PC-9 (cell line): ENCODE measurements around the gene TUBD1. TPM values are rescaled to one million over a fixed set of nuclear protein-coding genes. Genes with fewer than 3 reads are reported as not detected.
A peak's percentile ranks its signal among the peaks of the same experiment; 100 is the strongest.
"Not testable (repeated sequence)": the region's sequence is repeated elsewhere in the genome, so short reads cannot be mapped to it uniquely, and the experiment has no call there.

Experiments used
- BruUV-seq: library from RNA; stranded (reverse); fragments of 400-500 nt; replicated peaks from 2 replicates; lab custom pipeline; 2021; lab: Mats Ljungman, UMichigan
- CTCF ChIA-PET: fragments of 300-600 bp; sonication (Branson Sonifier 250); formaldehyde crosslinking; loops from one replicate; lab custom pipeline; 2022; ENCODE audit warnings: antibody characterized with exemption; lab: Charles Lee
- POLR2A ChIA-PET: fragments of 300-600 bp; sonication (Branson Sonifier 250); formaldehyde crosslinking; loops from one replicate; lab custom pipeline; 2022; ENCODE audit warnings: antibody characterized with exemption; ENCODE audit not compliant: unreplicated experiment; lab: Charles Lee
- DNase-seq, 2 experiments: peaks; one replicate each; pipeline versions ENCODE4 v3.0.0 to v3.0.0-alpha.2; 2015 to 2022; ENCODE audit warnings: mixed read lengths in 1 of 2
- H2AFZ ChIP-seq: fragments of 200-600 bp; sonication (generic); 2 replicates; pipeline ENCODE4 v1.8.1; 2017; ENCODE audit warnings: antibody characterized with exemption
- H3F3A ChIP-seq: fragments of 200-600 bp; sonication (generic); 2 replicates; pipeline ENCODE4 v1.8.1; 2017; ENCODE audit warnings: antibody characterized with exemption, mild to moderate bottlenecking, low read depth; ENCODE audit not compliant: insufficient read depth
- H3K27ac ChIP-seq: fragments of 200-600 bp; sonication (generic); 2 replicates; pipeline ENCODE4 v1.6.1; 2016; ENCODE audit warnings: mixed run types
- H3K27me3 ChIP-seq: fragments of 200-600 bp; sonication (generic); 2 replicates; pipeline ENCODE4 v1.6.1; 2016; ENCODE audit warnings: low read depth, mixed run types; ENCODE audit not compliant: insufficient read depth
- H3K36me3 ChIP-seq: fragments of 200-600 bp; sonication (generic); 2 replicates; pipeline ENCODE4 v1.6.1; 2016; ENCODE audit warnings: low read depth, mixed run types
- H3K4me1 ChIP-seq: fragments of 200-600 bp; sonication (generic); replicated peaks from 2 replicates; pipeline ENCODE4 v1.6.1; 2016; ENCODE audit warnings: mixed run types; ENCODE audit not compliant: insufficient read depth
- H3K4me2 ChIP-seq: fragments of 200-600 bp; sonication (generic); 2 replicates; pipeline ENCODE4 v1.6.1; 2017; ENCODE audit warnings: mixed run types
- H3K4me3 ChIP-seq: fragments of 200-600 bp; sonication (generic); 2 replicates; pipeline ENCODE4 v1.6.1; 2016; ENCODE audit warnings: mixed run types
- H3K79me2 ChIP-seq: fragments of 200-600 bp; sonication (generic); 2 replicates; pipeline ENCODE4 v1.6.1; 2017; ENCODE audit warnings: low read depth, mixed run types
- H3K9me2 ChIP-seq: fragments of 200-600 bp; sonication (generic); 2 replicates; pipeline ENCODE4 v1.8.1; 2017; ENCODE audit warnings: mild to moderate bottlenecking; ENCODE audit not compliant: insufficient read depth
- H3K9me3 ChIP-seq: fragments of 200-600 bp; sonication (generic); 2 replicates; pipeline ENCODE4 v1.8.1; 2016; ENCODE audit warnings: low read depth; ENCODE audit not compliant: insufficient read depth
- H4K20me1 ChIP-seq: fragments of 200-600 bp; sonication (generic); 2 replicates; pipeline ENCODE4 v1.8.1; 2017; ENCODE audit not compliant: insufficient read depth
- EZH2 ChIP-seq: fragments of 200-600 bp; sonication (generic); IDR thresholded peaks from 2 replicates; pipeline ENCODE4 v1.8.0; 2017; ENCODE audit warnings: antibody characterized with exemption, low read depth
- intact Hi-C: fragments of 100-400 bp; cut with micrococcal nuclease; formaldehyde crosslinking; loops from one replicate; pipeline ENCODE4 v1.10.0; 2022; ENCODE audit not compliant: unreplicated experiment
- total RNA-seq: library from RNA; stranded (reverse); gene quantifications from 2 replicates; pipeline ENCODE4 v1.2.3, GENCODE V29; 2021
- TF ChIP-seq, protein P1 (sequence below): fragments of 200-600 bp; sonication (generic); conservative IDR thresholded peaks from 2 replicates; pipeline ENCODE4 v1.6.1; 2017; ENCODE audit warnings: mixed run types, antibody characterized with exemption, mild to moderate bottlenecking, moderate library complexity

The TUBD1 gene
- total RNA-seq, 1 experiment from 2014 or later: 13.5 TPM

DNA sequence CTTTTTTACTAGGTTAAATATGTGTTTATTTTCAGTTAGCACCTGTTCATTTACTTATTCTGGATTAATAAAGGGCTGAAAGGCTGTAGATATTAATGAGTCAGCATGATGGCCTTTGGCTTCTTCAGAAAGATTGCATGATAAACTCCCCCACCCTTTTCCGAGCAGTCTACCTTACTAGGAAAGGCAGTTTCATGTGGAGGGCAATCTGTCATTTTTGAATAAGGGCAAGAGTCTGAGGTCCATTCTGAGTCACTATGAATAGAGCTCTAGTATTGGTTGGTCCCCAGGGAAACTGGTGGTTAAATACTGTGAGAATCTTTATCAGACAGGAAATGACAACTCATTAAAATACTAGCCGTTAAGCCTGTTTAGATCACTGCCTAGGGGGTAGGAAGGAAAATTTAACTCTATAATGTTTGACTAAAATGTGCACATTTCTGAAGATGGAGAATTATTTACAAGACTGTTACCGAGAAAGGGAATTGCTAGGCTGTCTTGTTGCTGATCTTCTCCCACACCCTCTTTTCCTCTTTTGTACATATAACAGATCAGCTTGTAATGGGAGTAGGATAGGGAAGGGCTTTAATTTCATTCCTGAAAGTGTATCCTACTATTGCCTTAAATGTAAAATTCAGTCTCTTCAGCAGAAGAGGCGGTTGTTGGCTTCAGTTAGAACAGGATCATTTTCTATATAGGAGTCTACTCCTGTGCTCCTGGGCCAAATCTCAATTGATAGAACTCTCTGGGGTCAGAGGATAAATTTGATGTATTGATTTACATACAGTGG lies 63.3 kb downstream of the TUBD1 start:
- Histone ChIP-seq H3K9me3 (no peaks in the 10 kb centered on the region), H3K4me3 (peak overlapping the region; percentile 51), H3K79me2 (peaks cover 64% of the 10 kb centered on the region), H3K27me3 (no peaks in the 10 kb centered on the region), H3K36me3 (peaks cover 5% of the 10 kb centered on the region; the same call in 1 of the 2 replicates), H2AFZ (no peak overlapping the region), H3F3A (peaks cover 78% of the 10 kb centered on the region), H4K20me1 (no peaks in the 10 kb centered on the region), H3K27ac (peak overlapping the region; percentile 99), H3K4me1 (peaks cover 90% of the 10 kb centered on the region), H3K9me2 (no peaks in the 10 kb centered on the region), H3K4me2 (peak overlapping the region; percentile 84)
- intact Hi-C loops: loop anchor here (1.0 kb wide), 4 partner anchors 8 to 76 kb away; no protein-coding TSS in a partner anchor
- ChIA-PET POLR2A (interaction anchor here (0.5 to 2.3 kb wide), 14 partner anchors 8 to 130 kb away, joined by 3 to 34 read pairs (median 8); partner anchors contain the start of genes PTRH2 and VMP1), CTCF (interaction anchor here (1.6 kb wide), 1 partner anchor 8 kb away, joined by 9 read pairs; no protein-coding TSS in a partner anchor)
- BruUV-seq: TSS peak; percentile 78
- DNase-seq: peak; percentile 66 to 100
- TF ChIP-seq, protein P1, sequence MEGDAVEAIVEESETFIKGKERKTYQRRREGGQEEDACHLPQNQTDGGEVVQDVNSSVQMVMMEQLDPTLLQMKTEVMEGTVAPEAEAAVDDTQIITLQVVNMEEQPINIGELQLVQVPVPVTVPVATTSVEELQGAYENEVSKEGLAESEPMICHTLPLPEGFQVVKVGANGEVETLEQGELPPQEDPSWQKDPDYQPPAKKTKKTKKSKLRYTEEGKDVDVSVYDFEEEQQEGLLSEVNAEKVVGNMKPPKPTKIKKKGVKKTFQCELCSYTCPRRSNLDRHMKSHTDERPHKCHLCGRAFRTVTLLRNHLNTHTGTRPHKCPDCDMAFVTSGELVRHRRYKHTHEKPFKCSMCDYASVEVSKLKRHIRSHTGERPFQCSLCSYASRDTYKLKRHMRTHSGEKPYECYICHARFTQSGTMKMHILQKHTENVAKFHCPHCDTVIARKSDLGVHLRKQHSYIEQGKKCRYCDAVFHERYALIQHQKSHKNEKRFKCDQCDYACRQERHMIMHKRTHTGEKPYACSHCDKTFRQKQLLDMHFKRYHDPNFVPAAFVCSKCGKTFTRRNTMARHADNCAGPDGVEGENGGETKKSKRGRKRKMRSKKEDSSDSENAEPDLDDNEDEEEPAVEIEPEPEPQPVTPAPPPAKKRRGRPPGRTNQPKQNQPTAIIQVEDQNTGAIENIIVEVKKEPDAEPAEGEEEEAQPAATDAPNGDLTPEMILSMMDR: no peak
- TF ChIP-seq EZH2: no peak

DNA sequence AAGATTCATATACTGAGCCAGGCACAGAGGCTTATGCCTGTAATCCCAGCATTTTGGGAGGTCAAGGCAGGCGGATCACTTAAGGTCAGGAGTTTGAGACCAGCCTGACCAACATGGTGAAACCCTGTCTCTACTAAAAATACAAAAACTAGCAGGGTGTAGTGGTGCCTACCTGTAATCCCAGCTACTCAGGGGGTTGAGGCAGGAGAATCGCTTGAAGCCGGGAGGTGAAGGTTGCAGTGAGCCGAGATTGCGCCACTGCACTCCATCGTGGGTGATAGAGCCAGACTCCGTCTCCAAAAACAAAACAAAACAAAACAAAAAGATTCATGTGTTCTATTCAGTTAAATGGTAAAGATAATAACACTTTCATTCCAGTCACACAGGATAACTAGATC lies 63.9 kb downstream of the TUBD1 start:
- Histone ChIP-seq H3K4me3 (peak overlapping the region; percentile 50), H3K4me2 (peak overlapping the region; percentile 84), H3K4me1 (peaks cover 84% of the 10 kb centered on the region), H3K79me2 (peaks cover 58% of the 10 kb centered on the region), H3K27ac (peak overlapping the region; percentile 99), H3F3A (peaks cover 74% of the 10 kb centered on the region)
- not testable (repeated sequence) for H3K36me3 ChIP-seq, H3K27me3 ChIP-seq, H4K20me1 ChIP-seq, H2AFZ ChIP-seq, H3K9me2 ChIP-seq, H3K9me3 ChIP-seq
- DNase-seq: peak in 1 of 2 experiments; percentile 51
- ChIA-PET POLR2A (interaction anchor here (0.5 to 2.3 kb wide), 11 partner anchors 9 to 129 kb away, joined by 3 to 34 read pairs (median 15); partner anchors contain the start of genes PTRH2 and VMP1), CTCF (interaction anchor here (1.6 kb wide), 1 partner anchor 9 kb away, joined by 9 read pairs; no protein-coding TSS in a partner anchor)
- intact Hi-C loops: loop anchor here (1.0 kb wide), 4 partner anchors 8 to 76 kb away; no protein-coding TSS in a partner anchor
- BruUV-seq: TSS peak; percentile 81

DNA sequence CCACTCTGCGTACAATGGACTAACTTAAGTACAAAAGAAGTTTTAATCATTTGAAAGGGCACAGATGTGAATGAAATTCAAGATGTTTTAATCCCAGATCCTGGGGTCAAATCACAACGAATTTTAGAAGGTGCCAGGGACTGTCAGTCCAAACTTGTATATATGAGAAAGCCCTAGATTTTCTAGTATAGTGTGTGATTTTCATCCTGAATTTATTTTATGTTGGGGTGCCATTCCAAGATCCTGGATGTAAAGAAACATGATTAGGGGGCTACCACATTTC lies 64.3 kb downstream of the TUBD1 start:
- Histone ChIP-seq H3K36me3 (peaks cover 5% of the 10 kb centered on the region; the same call in 1 of the 2 replicates), H3K9me3 (no peaks in the 10 kb centered on the region), H4K20me1 (no peaks in the 10 kb centered on the region), H3K27me3 (no peaks in the 10 kb centered on the region), H3K4me3 (peak overlapping the region; percentile 50), H3K4me2 (peak overlapping the region; percentile 84), H3K27ac (peak overlapping the region; percentile 99), H3K4me1 (peaks cover 81% of the 10 kb centered on the region), H2AFZ (no peak overlapping the region), H3F3A (peaks cover 71% of the 10 kb centered on the region), H3K79me2 (peaks cover 54% of the 10 kb centered on the region), H3K9me2 (no peaks in the 10 kb centered on the region)
- TSS peak; percentile 29 for BruUV-seq
- DNase-seq: no peak
- CTCF ChIA-PET: interaction anchor here (0.6 to 0.7 kb wide), 2 partner anchors 25 to 41 kb away, joined by 3 to 6 read pairs; no protein-coding TSS in a partner anchor
- POLR2A ChIA-PET: interaction anchor here (0.7 to 2.3 kb wide), 6 partner anchors 10 to 74 kb away, joined by 7 to 35 read pairs (median 21); no protein-coding TSS in a partner anchor
- intact Hi-C loops: no loop called here
- no peak for TF ChIP-seq EZH2
- TF ChIP-seq, protein P1: no peak
